SK-N-SH (cell line): ENCODE results near the gene TRIM28. TPM values are rescaled to one million over a fixed set of nuclear protein-coding genes. Genes with fewer than 3 reads are reported as not detected.

Experiments
- CTCF ChIA-PET: fragments of 300-600, 350-600 bp; formaldehyde crosslinking; extraction: SDS; loops from one replicate; lab custom pipeline; 2021; lab: Yijun Ruan, JAX
- POLR2A ChIA-PET: fragments of 350-600 bp; sonication (Branson Sonifier 250); formaldehyde crosslinking; extraction: SDS; loops from one replicate; lab custom pipeline; 2020; ENCODE audit warnings: antibody characterized with exemption, inconsistent platforms; lab: Yijun Ruan, JAX
- DNase-seq: peaks from one replicate; pipeline ENCODE4 v3.0.0; 2012
- H2AFZ ChIP-seq: fragments of 200-600 bp; sonication (generic); 2 replicates; pipeline ENCODE4 v1.8.1; 2016; ENCODE audit warnings: antibody characterized with exemption, mild to moderate bottlenecking, low read depth
- H3F3A ChIP-seq: fragments of 200-600 bp; sonication (generic); replicated peaks from 2 replicates; pipeline ENCODE3; 2016; ENCODE audit warnings: antibody characterized with exemption, mild to moderate bottlenecking; ENCODE audit not compliant: insufficient read depth
- H3K27ac ChIP-seq, 2 experiments: fragments of 200-500 bp in 1 of 2; fragments of 200-600 bp in 1 of 2; sonication (Bioruptor generic) in 1 of 2; sonication (generic), shearing (Covaris generic) in 1 of 2; 2 replicates each; pipeline versions ENCODE4 v1.5.1 to v1.6.1; 2014 to 2016; ENCODE audit warnings: low read depth in 2 of 2, inconsistent platforms in 1 of 2, low read length in 1 of 2, mild to moderate bottlenecking in 1 of 2, mixed read lengths in 1 of 2
- H3K27me3 ChIP-seq: fragments of 200-600 bp; sonication (generic), shearing (Covaris generic); 2 replicates; pipeline ENCODE4 v1.6.1; 2016; ENCODE audit warnings: mixed run types; ENCODE audit not compliant: insufficient read depth
- H3K36me3 ChIP-seq, 2 experiments: fragments of 200-500 bp in 1 of 2; fragments of 200-600 bp in 1 of 2; sonication (Bioruptor generic) in 1 of 2; sonication (generic) in 1 of 2; replicated peaks in 1 of 2; 2 replicates each; pipeline versions ENCODE3 to v1.5.1; 2014 to 2016; ENCODE audit warnings: low read length in 1 of 2, mild to moderate bottlenecking in 1 of 2; ENCODE audit not compliant: insufficient read depth in 2 of 2, control insufficient read depth in 1 of 2
- H3K4me1 ChIP-seq, 2 experiments: fragments of 200-500 bp in 1 of 2; fragments of 200-600 bp in 1 of 2; sonication (Bioruptor generic) in 1 of 2; sonication (generic), shearing (Covaris generic) in 1 of 2; 2 replicates each; pipeline versions ENCODE4 v1.5.1 to v1.6.1; 2014 to 2016; ENCODE audit warnings: low read depth in 1 of 2, low read length in 1 of 2, mixed run types in 1 of 2; ENCODE audit not compliant: insufficient read depth in 2 of 2, control insufficient read depth in 1 of 2
- H3K4me2 ChIP-seq: fragments of 200-600 bp; sonication (generic), shearing (Covaris generic); 2 replicates; pipeline ENCODE4 v1.6.1; 2017; ENCODE audit warnings: mixed run types
- H3K4me3 ChIP-seq, 2 experiments: fragments of 200-500 bp in 1 of 2; fragments of 200-600 bp in 1 of 2; sonication (Bioruptor generic) in 1 of 2; sonication (generic), shearing (Covaris generic) in 1 of 2; 2 replicates each; pipeline versions ENCODE4 v1.5.1 to v1.8.1; 2014 to 2016; ENCODE audit warnings: low read depth in 2 of 2, inconsistent platforms in 1 of 2, low read length in 1 of 2, mild to moderate bottlenecking in 1 of 2, mixed read lengths in 1 of 2, moderate library complexity in 1 of 2
- H3K79me2 ChIP-seq: fragments of 200-600 bp; sonication (generic); 2 replicates; pipeline ENCODE4 v1.8.1; 2017; ENCODE audit warnings: mild to moderate bottlenecking; ENCODE audit not compliant: insufficient read depth
- H3K9ac ChIP-seq: fragments of 200-600 bp; sonication (generic); 2 replicates; pipeline ENCODE4 v1.6.1; 2017; ENCODE audit warnings: mixed run types
- H3K9me2 ChIP-seq: fragments of 200-600 bp; sonication (generic); 2 replicates; pipeline ENCODE4 v1.6.1; 2017; ENCODE audit warnings: mixed run types
- H3K9me3 ChIP-seq: fragments of 200-600 bp; sonication (generic); 2 replicates; pipeline ENCODE4 v1.6.1; 2017; ENCODE audit warnings: mixed run types, mild to moderate bottlenecking, moderate library complexity
- H4K20me1 ChIP-seq: fragments of 200-600 bp; sonication (generic); 2 replicates; pipeline ENCODE4 v1.6.1; 2017; ENCODE audit warnings: mild to moderate bottlenecking, mixed run types; ENCODE audit not compliant: insufficient read depth
- CHD2 ChIP-seq: fragments of 150-350 bp; IDR thresholded peaks from 2 replicates; pipeline ENCODE4 v1.6.1; 2018; ENCODE audit warnings: low read length; ENCODE audit not compliant: partially characterized antibody
- EP300 ChIP-seq, 2 experiments: IDR thresholded peaks; 2 replicates each; pipeline versions ENCODE4 v1.4.0 to v1.6.1; 2012; ENCODE audit warnings: borderline replicate concordance in 1 of 2, low read depth in 1 of 2, low read length in 1 of 2
- EZH2phosphoT487 ChIP-seq: fragments of 200-600 bp; sonication (generic); IDR thresholded peaks from 2 replicates; pipeline ENCODE4 v1.6.1; 2017; ENCODE audit warnings: low read depth, mixed run types, mild to moderate bottlenecking, antibody characterized with exemption, moderate library complexity, borderline replicate concordance
- GABPA ChIP-seq: IDR thresholded peaks from 2 replicates; pipeline ENCODE4 v1.4.0; 2012; ENCODE audit warnings: low read depth, mild to moderate bottlenecking
- POLR2AphosphoS5 ChIP-seq: IDR thresholded peaks from 2 replicates; pipeline ENCODE4 v1.6.1; 2012; ENCODE audit warnings: low read depth, low read length
- RAD21 ChIP-seq: IDR thresholded peaks from 2 replicates; pipeline ENCODE4 v1.6.1; 2012; ENCODE audit warnings: mild to moderate bottlenecking, low read length
- RXRA ChIP-seq: IDR thresholded peaks from 2 replicates; pipeline ENCODE4 v1.4.0; 2012; ENCODE audit warnings: low read depth, mild to moderate bottlenecking, borderline replicate concordance
- SIN3A ChIP-seq: IDR thresholded peaks from 2 replicates; pipeline ENCODE4 v1.6.1; 2012; ENCODE audit warnings: low read depth, mild to moderate bottlenecking, low read length, moderate library complexity, borderline replicate concordance
- SMC3 ChIP-seq: IDR thresholded peaks from 2 replicates; pipeline ENCODE4 v1.6.1; 2012; ENCODE audit warnings: low read depth, low read length, improper control_type of control experiment
- TEAD4 ChIP-seq: IDR thresholded peaks from 2 replicates; pipeline ENCODE4 v1.4.0; 2012; ENCODE audit warnings: mild to moderate bottlenecking, borderline replicate concordance; ENCODE audit not compliant: insufficient read depth
- USF1 ChIP-seq: IDR thresholded peaks from 2 replicates; pipeline ENCODE4 v1.4.0; 2012; ENCODE audit warnings: low read depth, borderline replicate concordance
- USF2 ChIP-seq: fragments of 150-350 bp; IDR thresholded peaks from 2 replicates; pipeline ENCODE4 v1.6.1; 2017; ENCODE audit warnings: antibody characterized with exemption, low read length, low read depth, borderline replicate concordance
- YY1 ChIP-seq: IDR thresholded peaks from 2 replicates; pipeline ENCODE4 v1.4.0; 2012; ENCODE audit warnings: low read depth, mild to moderate bottlenecking
- WGBS: methylation state at CpG from one replicate; pipeline ENCODE4 v1.1.6; 2017; ENCODE audit warnings: low lambda C conversion rate; 5-methylcytosine and 5-hydroxymethylcytosine counted together
- polyA plus RNA-seq, 3 experiments: library from polyadenylated mRNA; depleted of rRNA; stranded (reverse); fragments of >200 nt; gene quantifications; 2 replicates each; pipeline ENCODE4 v1.2.3, GENCODE V29; 2012
- TF ChIP-seq, protein P1 (sequence below): IDR thresholded peaks from 2 replicates; pipeline ENCODE4 v1.4.0; 2012; ENCODE audit warnings: low read depth
- TF ChIP-seq, protein P2 (sequence below): fragments of 200-600 bp; sonication (generic); IDR thresholded peaks from 2 replicates; pipeline ENCODE4 v1.6.1; 2017; ENCODE audit warnings: antibody characterized with exemption, mild to moderate bottlenecking, moderate library complexity
- TF ChIP-seq, protein P3 (sequence below): IDR thresholded peaks from 2 replicates; pipeline ENCODE4 v1.4.0; 2012; ENCODE audit warnings: low read depth, borderline replicate concordance

The TRIM28 gene
- polyA plus RNA-seq, 1 of the 3 experiments (the other 2 are of a cell fraction), result 594 TPM

GRCh38 chr19:58581227-58582141, 37.6 kb downstream of the TRIM28 start:
- ChIA-PET POLR2A (no interaction called here), CTCF (no interaction called here)
- H3K79me2 ChIP-seq, result peaks cover 61% of the 10 kb centered on the region
- H3K4me3 ChIP-seq, result peak overlapping the region in 1 of 2 experiments; percentile 58; a peak in 1 of 4 replicates
- no peak overlapping the region for H3K27ac ChIP-seq
- peaks cover 0 to 6% of the 10 kb centered on the region in 2 experiments; a peak in 1 of 4 replicates for H3K4me1 ChIP-seq
- H3K4me2 ChIP-seq, result no peak overlapping the region
- no peak overlapping the region for H2AFZ ChIP-seq
- H3K36me3 ChIP-seq, result peaks cover 19 to 22% of the 10 kb centered on the region in 2 experiments
- DNase-seq, result no peak
- no peak for TF ChIP-seq POLR2AphosphoS5
- TF ChIP-seq, protein P1, sequence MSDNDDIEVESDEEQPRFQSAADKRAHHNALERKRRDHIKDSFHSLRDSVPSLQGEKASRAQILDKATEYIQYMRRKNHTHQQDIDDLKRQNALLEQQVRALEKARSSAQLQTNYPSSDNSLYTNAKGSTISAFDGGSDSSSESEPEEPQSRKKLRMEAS, result no peak
- TF ChIP-seq, protein P2, sequence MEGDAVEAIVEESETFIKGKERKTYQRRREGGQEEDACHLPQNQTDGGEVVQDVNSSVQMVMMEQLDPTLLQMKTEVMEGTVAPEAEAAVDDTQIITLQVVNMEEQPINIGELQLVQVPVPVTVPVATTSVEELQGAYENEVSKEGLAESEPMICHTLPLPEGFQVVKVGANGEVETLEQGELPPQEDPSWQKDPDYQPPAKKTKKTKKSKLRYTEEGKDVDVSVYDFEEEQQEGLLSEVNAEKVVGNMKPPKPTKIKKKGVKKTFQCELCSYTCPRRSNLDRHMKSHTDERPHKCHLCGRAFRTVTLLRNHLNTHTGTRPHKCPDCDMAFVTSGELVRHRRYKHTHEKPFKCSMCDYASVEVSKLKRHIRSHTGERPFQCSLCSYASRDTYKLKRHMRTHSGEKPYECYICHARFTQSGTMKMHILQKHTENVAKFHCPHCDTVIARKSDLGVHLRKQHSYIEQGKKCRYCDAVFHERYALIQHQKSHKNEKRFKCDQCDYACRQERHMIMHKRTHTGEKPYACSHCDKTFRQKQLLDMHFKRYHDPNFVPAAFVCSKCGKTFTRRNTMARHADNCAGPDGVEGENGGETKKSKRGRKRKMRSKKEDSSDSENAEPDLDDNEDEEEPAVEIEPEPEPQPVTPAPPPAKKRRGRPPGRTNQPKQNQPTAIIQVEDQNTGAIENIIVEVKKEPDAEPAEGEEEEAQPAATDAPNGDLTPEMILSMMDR, result peak; percentile 24; the same call in 1 of the 2 replicates
- TF ChIP-seq RAD21, result no peak
- TF ChIP-seq, protein P3, sequence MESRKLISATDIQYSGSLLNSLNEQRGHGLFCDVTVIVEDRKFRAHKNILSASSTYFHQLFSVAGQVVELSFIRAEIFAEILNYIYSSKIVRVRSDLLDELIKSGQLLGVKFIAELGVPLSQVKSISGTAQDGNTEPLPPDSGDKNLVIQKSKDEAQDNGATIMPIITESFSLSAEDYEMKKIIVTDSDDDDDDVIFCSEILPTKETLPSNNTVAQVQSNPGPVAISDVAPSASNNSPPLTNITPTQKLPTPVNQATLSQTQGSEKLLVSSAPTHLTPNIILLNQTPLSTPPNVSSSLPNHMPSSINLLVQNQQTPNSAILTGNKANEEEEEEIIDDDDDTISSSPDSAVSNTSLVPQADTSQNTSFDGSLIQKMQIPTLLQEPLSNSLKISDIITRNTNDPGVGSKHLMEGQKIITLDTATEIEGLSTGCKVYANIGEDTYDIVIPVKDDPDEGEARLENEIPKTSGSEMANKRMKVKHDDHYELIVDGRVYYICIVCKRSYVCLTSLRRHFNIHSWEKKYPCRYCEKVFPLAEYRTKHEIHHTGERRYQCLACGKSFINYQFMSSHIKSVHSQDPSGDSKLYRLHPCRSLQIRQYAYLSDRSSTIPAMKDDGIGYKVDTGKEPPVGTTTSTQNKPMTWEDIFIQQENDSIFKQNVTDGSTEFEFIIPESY, result peak; percentile 39; the same call in 1 of the 2 replicates
- no peaks in the 10 kb centered on the region for H3K27me3 ChIP-seq
- H3F3A ChIP-seq, result peaks cover 9% of the 10 kb centered on the region
- H3K9me3 ChIP-seq, result no peaks in the 10 kb centered on the region
- 92% methylated on average over 48 of the region's 62 CpGs for WGBS
- H4K20me1 ChIP-seq, result no peaks in the 10 kb centered on the region
- H3K9me2 ChIP-seq, result no peaks in the 10 kb centered on the region
- no peak overlapping the region for H3K9ac ChIP-seq

- Histone ChIP-seq H2AFZ (no peak overlapping the region), H3K4me3 (no peak overlapping the region), H3K9ac (no peak overlapping the region), H3K4me2 (no peak overlapping the region), H4K20me1 (no peaks in the 10 kb centered on the region), H3K9me2 (no peaks in the 10 kb centered on the region), H3K9me3 (no peaks in the 10 kb centered on the region), H3K36me3 (peaks cover 19 to 22% of the 10 kb centered on the region in 2 experiments), H3K79me2 (peaks cover 46% of the 10 kb centered on the region), H3K27me3 (no peaks in the 10 kb centered on the region), H3F3A (peaks cover 9% of the 10 kb centered on the region), H3K4me1 (peaks cover 0 to 6% of the 10 kb centered on the region in 2 experiments; a peak in 1 of 4 replicates), H3K27ac (no peak overlapping the region)
- 84% methylated on average over 5 of the region's 6 CpGs for WGBS
- POLR2A ChIA-PET, result no interaction called here
- DNase-seq, result no peak
- CTCF ChIA-PET, result interaction anchor here (0.6 kb wide), 1 partner anchor 49 kb away, joined by 3 read pairs; no protein-coding TSS in a partner anchor
- TF ChIP-seq CHD2, result no peak
- no peak for TF ChIP-seq EZH2phosphoT487
- no peak for TF ChIP-seq SMC3
- TF ChIP-seq, protein P1, result no peak
- no peak for TF ChIP-seq USF1
- no peak for TF ChIP-seq YY1
- no peak for TF ChIP-seq TEAD4
- no peak for TF ChIP-seq USF2
- TF ChIP-seq RAD21, result no peak
- no peak for TF ChIP-seq SIN3A
- no peak for TF ChIP-seq EP300 (IDR thresholded peaks at IDR 0.05; ENCODE audit: borderline replicate concordance in 1 of 2, low read depth in 1 of 2, low read length in 1 of 2)
- no peak for TF ChIP-seq RXRA
- no peak for TF ChIP-seq GABPA
Measured at GRCh38 chr19:58582985-58583384, 39.1 kb downstream of the TRIM28 start.
